Hematopoietic multipotent progenitor cell treated with erythropoietin and hydrocortisone succinate and interleukin-3 and kit ligand, for 17 days (in vitro differentiated cells): ENCODE results near the gene SYCE1.
"Not testable (repeated sequence)": the region's sequence is repeated elsewhere in the genome, so short reads cannot be mapped to it uniquely, and the experiment has no call there.

Experiments
- DNase-seq: peaks from one replicate; pipeline ENCODE4 v3.0.0-alpha.2; 2015; ENCODE audit warnings: low spot score

The SYCE1 gene

GRCh38 chr10:133565441-133566294, at the start of gene SYCE1:
TSS of gene SYCE1 (minus strand) at chr10:133565583. CDS start at chr10:133565529, 54 bp downstream.
- no peak for DNase-seq

- DNase-seq = no peak
Measured at GRCh38 chr10:133614830-133615580, 49.6 kb upstream of the SYCE1 start.

GRCh38 chr10:133613699-133614098, 48.3 kb upstream of the SYCE1 start:
- DNase-seq = no peak

GRCh38 chr10:133611079-133611478, 45.7 kb upstream of the SYCE1 start:
- no peak for DNase-seq

- no peak for DNase-seq
Measured at GRCh38 chr10:133608855-133609254, 43.5 kb upstream of the SYCE1 start.

- DNase-seq = not testable (repeated sequence)
Measured at GRCh38 chr10:133603434-133603833, 38.1 kb upstream of the SYCE1 start.

- DNase-seq = no peak
Measured at GRCh38 chr10:133600657-133601056, 35.3 kb upstream of the SYCE1 start.

- not testable (repeated sequence) for DNase-seq
Measured at GRCh38 chr10:133599869-133600268, 34.5 kb upstream of the SYCE1 start.

- no peak for DNase-seq
Measured at GRCh38 chr10:133592716-133593115, 27.3 kb upstream of the SYCE1 start.

GRCh38 chr10:133590970-133591359, 25.6 kb upstream of the SYCE1 start:
- no peak for DNase-seq

- DNase-seq = no peak
Measured at GRCh38 chr10:133590226-133590969, 25.0 kb upstream of the SYCE1 start.

GRCh38 chr10:133577037-133577436, 11.7 kb upstream of the SYCE1 start:
- DNase-seq = not testable (repeated sequence)

GRCh38 chr10:133573460-133573859, 8.1 kb upstream of the SYCE1 start:
- DNase-seq = not testable (repeated sequence)

- DNase-seq = not testable (repeated sequence)
Measured at GRCh38 chr10:133572055-133572454, 6.7 kb upstream of the SYCE1 start.

- DNase-seq = not testable (repeated sequence)
Measured at GRCh38 chr10:133569801-133570200, 4.4 kb upstream of the SYCE1 start.

- DNase-seq = not testable (repeated sequence)
Measured at GRCh38 chr10:133568831-133569527, 3.6 kb upstream of the SYCE1 start.

- DNase-seq = no peak
Measured at GRCh38 chr10:133568287-133568614, 2.9 kb upstream of the SYCE1 start.

- DNase-seq = no peak
Measured at GRCh38 chr10:133567609-133568286, 2.4 kb upstream of the SYCE1 start.

- no peak for DNase-seq
Measured at GRCh38 chr10:133567119-133567518, 1.7 kb upstream of the SYCE1 start.

GRCh38 chr10:133564816-133565215, 567 bp downstream of the SYCE1 start:
- DNase-seq = no peak

- no peak for DNase-seq
Measured at GRCh38 chr10:133559216-133559615, 6.2 kb downstream of the SYCE1 start.
